Measurements from ENCODE around the gene SREK1. TPM values are rescaled to one million over a fixed set of nuclear protein-coding genes. Genes with fewer than 3 reads are reported as not detected.

The SREK1 gene, protein sequence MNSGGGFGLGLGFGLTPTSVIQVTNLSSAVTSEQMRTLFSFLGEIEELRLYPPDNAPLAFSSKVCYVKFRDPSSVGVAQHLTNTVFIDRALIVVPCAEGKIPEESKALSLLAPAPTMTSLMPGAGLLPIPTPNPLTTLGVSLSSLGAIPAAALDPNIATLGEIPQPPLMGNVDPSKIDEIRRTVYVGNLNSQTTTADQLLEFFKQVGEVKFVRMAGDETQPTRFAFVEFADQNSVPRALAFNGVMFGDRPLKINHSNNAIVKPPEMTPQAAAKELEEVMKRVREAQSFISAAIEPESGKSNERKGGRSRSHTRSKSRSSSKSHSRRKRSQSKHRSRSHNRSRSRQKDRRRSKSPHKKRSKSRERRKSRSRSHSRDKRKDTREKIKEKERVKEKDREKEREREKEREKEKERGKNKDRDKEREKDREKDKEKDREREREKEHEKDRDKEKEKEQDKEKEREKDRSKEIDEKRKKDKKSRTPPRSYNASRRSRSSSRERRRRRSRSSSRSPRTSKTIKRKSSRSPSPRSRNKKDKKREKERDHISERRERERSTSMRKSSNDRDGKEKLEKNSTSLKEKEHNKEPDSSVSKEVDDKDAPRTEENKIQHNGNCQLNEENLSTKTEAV
- total RNA-seq, result 100 to 1,000 TPM; 124 to 236 (median 192) TPM

DNA sequence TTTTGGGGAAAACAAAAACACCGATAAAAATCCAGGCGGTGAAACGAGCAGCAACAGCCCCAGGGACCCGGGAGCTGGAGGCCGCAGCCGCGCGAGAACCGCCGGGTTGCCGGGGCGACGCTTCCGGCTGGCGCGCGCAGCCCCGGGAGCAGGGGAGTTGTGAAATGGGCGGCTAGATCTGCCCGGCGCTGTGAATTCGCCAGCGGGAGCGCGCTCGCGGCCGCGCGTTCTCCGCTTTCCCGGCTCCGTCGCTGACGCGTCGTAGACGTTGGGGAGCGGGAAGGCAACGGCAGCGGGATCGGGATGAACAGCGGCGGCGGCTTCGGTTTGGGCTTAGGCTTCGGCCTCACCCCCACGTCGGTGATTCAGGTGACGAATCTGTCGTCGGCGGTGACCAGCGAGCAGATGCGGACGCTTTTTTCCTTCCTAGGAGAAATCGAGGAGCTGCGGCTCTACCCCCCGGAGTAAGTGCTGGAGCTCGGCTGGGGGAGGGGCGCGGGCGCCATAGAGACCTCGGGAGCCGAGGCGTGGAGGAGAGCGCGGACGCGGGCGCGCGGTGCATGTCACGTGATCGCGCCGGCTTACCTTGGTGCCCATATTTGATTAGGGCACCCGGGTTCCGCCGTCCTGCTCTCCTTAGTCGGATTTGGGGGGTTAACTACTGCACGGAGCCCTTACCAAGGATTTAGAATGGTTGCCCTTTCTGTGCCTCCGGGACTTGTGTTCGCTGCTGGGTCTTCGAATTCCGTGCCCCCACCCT is at the start of gene SREK1:
SREK1 (plus strand) TSS at position 227 of the 760 bp plus-strand sequence; CDS start at position 304, 77 bp downstream.
- Histone ChIP-seq H3K27ac (peak within 1 kb of the TSS; percentile 98 to 99 (median 99)), H3K27me3 (no peaks in the 10 kb centered on the region)

DNA sequence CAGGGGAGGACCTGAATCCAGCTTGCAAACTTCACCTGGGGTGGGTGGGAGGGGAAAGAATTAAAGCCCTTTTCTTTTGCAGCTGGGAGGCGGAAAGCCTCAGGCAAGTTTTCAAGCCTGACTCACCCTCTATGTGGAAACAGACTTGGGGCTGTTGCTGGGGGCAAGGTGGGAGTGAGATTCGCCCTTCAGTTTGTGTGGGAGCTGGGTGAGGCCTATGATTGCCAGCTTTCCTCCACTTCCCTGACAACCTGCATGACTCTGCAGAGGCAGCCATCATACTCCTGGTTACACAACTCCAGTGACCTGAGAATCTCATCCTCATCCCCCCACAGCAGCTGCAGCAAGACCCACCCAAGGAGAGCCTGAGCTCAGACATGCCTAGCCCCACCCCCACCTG is 43.2 kb upstream of the SREK1 start:
- Histone ChIP-seq H3K4me3 (replicated peaks in 1 of 3) (no peak overlapping the region), H3K9me3 (no peaks in the 10 kb centered on the region), H3K27ac (no peak overlapping the region), H3K4me1 (no peaks in the 10 kb centered on the region), H3K36me3 (no peaks in the 10 kb centered on the region), H3K27me3 (no peaks in the 10 kb centered on the region)
- no peak for TF ChIP-seq POLR2A (IDR thresholded peaks at IDR 0.05)
- TF ChIP-seq, protein P1, sequence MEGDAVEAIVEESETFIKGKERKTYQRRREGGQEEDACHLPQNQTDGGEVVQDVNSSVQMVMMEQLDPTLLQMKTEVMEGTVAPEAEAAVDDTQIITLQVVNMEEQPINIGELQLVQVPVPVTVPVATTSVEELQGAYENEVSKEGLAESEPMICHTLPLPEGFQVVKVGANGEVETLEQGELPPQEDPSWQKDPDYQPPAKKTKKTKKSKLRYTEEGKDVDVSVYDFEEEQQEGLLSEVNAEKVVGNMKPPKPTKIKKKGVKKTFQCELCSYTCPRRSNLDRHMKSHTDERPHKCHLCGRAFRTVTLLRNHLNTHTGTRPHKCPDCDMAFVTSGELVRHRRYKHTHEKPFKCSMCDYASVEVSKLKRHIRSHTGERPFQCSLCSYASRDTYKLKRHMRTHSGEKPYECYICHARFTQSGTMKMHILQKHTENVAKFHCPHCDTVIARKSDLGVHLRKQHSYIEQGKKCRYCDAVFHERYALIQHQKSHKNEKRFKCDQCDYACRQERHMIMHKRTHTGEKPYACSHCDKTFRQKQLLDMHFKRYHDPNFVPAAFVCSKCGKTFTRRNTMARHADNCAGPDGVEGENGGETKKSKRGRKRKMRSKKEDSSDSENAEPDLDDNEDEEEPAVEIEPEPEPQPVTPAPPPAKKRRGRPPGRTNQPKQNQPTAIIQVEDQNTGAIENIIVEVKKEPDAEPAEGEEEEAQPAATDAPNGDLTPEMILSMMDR (IDR thresholded peaks at IDR 0.05), result no peak
- DNase-seq, result no peak
- intact Hi-C loops (cut with DNase I), result no loop called here
- 94 to 100% methylated on average over 2 of the region's 2 CpGs for WGBS, 2 donors

More for the DNA sequence above, at the start of gene SREK1:
- H3K4me3 ChIP-seq (replicated peaks in 1 of 3), result peak within 1 kb of the TSS; percentile 13 to 74 (median 54)
- no peaks in the 10 kb centered on the region for H3K36me3 ChIP-seq
- peaks cover 17 to 28% of the 10 kb centered on the region in 2 donors for H3K4me1 ChIP-seq
- no peaks in the 10 kb centered on the region for H3K9me3 ChIP-seq
- TF ChIP-seq, protein P1 (IDR thresholded peaks at IDR 0.05), result peak in 1 of 6 experiments; percentile 17
- TF ChIP-seq POLR2A (IDR thresholded peaks at IDR 0.05), result peak; percentile 56 to 89
- DNase-seq, result peak; percentile 95 to 97
- 0% methylated on average over 35 to 41 of the region's 86 CpGs for WGBS, 2 donors
- intact Hi-C loops (cut with DNase I), result loop anchor here (5.0 kb wide), 1 partner anchor 217 kb away; the partner anchor contains the start of gene ERBIN

DNA sequence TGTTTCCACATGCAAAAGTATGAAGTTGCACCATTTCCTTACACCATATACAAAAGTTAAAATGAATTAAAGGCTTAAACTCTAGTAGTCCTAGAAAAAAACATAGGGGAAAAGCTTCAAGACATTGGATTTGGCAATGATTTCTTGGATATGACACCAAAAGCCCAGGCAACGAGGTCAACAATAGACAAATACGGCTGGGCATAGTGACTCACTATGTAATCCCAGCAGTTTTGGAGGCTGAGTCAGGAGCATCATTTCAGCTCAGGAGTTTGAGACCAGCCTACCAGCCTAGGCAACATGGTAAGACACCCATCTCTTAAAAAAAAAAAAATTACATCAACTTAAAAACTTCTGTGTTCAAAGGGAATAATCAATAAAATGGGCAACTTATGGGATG is 30.9 kb upstream of the SREK1 start:
- H3K36me3 ChIP-seq, result no peaks in the 10 kb centered on the region
- no peak overlapping the region for H3K27ac ChIP-seq
- H3K27me3 ChIP-seq, result no peaks in the 10 kb centered on the region
- 93 to 95% methylated on average over 2 of the region's 2 CpGs for WGBS, 2 donors
- no peaks in the 10 kb centered on the region for H3K9me3 ChIP-seq
- TF ChIP-seq, protein P1 (IDR thresholded peaks at IDR 0.05), result no peak
- TF ChIP-seq POLR2A (IDR thresholded peaks at IDR 0.05), result no peak
- no peak overlapping the region for H3K4me3 ChIP-seq (replicated peaks in 1 of 3)
- H3K4me1 ChIP-seq, result no peaks in the 10 kb centered on the region
- intact Hi-C loops (cut with DNase I), result no loop called here
- no peak for DNase-seq

DNA sequence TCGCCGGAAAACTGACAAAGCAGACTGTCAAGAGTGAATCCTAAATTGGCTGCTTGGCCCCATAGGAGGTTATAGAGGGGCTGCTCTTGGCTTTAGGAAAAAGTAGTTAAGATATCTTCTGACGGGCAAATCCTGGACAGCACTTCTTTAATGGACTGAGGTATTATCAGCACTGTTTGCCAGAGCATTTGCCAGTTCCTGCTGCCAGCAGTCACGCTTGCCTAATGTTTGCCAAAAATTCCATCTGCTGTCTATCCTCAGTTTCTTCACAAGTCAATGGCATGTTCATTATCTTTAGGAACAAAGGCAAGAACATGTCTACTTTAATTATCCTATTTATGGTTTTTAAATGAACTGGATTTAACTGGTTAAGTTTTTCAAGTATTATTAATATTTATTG is 25.8 kb upstream of the SREK1 start:
- no peaks in the 10 kb centered on the region for H3K9me3 ChIP-seq
- no peak for DNase-seq
- H3K4me3 ChIP-seq (replicated peaks in 1 of 3), result no peak overlapping the region
- H3K36me3 ChIP-seq, result no peaks in the 10 kb centered on the region
- 82 to 94% methylated on average over 4 of the region's 4 CpGs for WGBS, 2 donors
- H3K27me3 ChIP-seq, result no peaks in the 10 kb centered on the region
- H3K4me1 ChIP-seq, result no peaks in the 10 kb centered on the region
- intact Hi-C loops (cut with DNase I), result no loop called here
- H3K27ac ChIP-seq, result no peak overlapping the region
- TF ChIP-seq, protein P1 (IDR thresholded peaks at IDR 0.05), result no peak
- no peak for TF ChIP-seq POLR2A (IDR thresholded peaks at IDR 0.05)
